Measurements from ENCODE around the gene PADI4. TPM values are rescaled to one million over a fixed set of nuclear protein-coding genes. Genes with fewer than 3 reads are reported as not detected.

PADI4 gene
- total and polyA plus RNA-seq, 4 donors = 0.32 to 6.1 (median 0.90) TPM

GRCh38 chr1:17286646-17287045 lies 21.4 kb upstream of the PADI4 start:
- no peaks in the 10 kb centered on the region for H3K9me3 ChIP-seq (ENCODE audit: control insufficient read depth in 4 of 4, low read length in 3 of 4)
- no peaks in the 10 kb centered on the region for H3K4me1 ChIP-seq (ENCODE audit: control insufficient read depth in 4 of 4, insufficient read depth in 4 of 4, low read length in 3 of 4)
- no peak for TF ChIP-seq NR2F2 (IDR thresholded peaks at IDR 0.05)
- no peak for TF ChIP-seq RAD21 (IDR thresholded peaks at IDR 0.05)
- no peak for TF ChIP-seq FOXA2 (IDR thresholded peaks at IDR 0.05)
- no peak for TF ChIP-seq GABPA (IDR thresholded peaks at IDR 0.05 in 1 of 2, conservative IDR thresholded peaks at IDR 0.05 in 1 of 2)
- no peak for TF ChIP-seq CTCF (IDR thresholded peaks at IDR 0.05; ENCODE audit: low read depth, low read length, missing input control)
- no peak for TF ChIP-seq RXRA (IDR thresholded peaks at IDR 0.05)
- TF ChIP-seq TAF1 (conservative IDR thresholded peaks at IDR 0.05) = no peak
- TF ChIP-seq HNF4A (conservative IDR thresholded peaks at IDR 0.05) = no peak
- TF ChIP-seq SP1 (IDR thresholded peaks at IDR 0.05) = no peak
- TF ChIP-seq, protein P1, sequence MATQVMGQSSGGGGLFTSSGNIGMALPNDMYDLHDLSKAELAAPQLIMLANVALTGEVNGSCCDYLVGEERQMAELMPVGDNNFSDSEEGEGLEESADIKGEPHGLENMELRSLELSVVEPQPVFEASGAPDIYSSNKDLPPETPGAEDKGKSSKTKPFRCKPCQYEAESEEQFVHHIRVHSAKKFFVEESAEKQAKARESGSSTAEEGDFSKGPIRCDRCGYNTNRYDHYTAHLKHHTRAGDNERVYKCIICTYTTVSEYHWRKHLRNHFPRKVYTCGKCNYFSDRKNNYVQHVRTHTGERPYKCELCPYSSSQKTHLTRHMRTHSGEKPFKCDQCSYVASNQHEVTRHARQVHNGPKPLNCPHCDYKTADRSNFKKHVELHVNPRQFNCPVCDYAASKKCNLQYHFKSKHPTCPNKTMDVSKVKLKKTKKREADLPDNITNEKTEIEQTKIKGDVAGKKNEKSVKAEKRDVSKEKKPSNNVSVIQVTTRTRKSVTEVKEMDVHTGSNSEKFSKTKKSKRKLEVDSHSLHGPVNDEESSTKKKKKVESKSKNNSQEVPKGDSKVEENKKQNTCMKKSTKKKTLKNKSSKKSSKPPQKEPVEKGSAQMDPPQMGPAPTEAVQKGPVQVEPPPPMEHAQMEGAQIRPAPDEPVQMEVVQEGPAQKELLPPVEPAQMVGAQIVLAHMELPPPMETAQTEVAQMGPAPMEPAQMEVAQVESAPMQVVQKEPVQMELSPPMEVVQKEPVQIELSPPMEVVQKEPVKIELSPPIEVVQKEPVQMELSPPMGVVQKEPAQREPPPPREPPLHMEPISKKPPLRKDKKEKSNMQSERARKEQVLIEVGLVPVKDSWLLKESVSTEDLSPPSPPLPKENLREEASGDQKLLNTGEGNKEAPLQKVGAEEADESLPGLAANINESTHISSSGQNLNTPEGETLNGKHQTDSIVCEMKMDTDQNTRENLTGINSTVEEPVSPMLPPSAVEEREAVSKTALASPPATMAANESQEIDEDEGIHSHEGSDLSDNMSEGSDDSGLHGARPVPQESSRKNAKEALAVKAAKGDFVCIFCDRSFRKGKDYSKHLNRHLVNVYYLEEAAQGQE (IDR thresholded peaks at IDR 0.05) = no peak
- no peak for TF ChIP-seq YY1 (IDR thresholded peaks at IDR 0.05)
- TF ChIP-seq ZBTB33 (IDR thresholded peaks at IDR 0.05) = no peak
- no peak for TF ChIP-seq EGR1 (IDR thresholded peaks at IDR 0.05; ENCODE audit: low read depth in 2 of 2)
- TF ChIP-seq, protein P2, sequence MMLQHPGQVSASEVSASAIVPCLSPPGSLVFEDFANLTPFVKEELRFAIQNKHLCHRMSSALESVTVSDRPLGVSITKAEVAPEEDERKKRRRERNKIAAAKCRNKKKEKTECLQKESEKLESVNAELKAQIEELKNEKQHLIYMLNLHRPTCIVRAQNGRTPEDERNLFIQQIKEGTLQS (IDR thresholded peaks at IDR 0.05) = no peak
- TF ChIP-seq FOXA1 (IDR thresholded peaks at IDR 0.05) = no peak
- no peak for TF ChIP-seq HNF4G (IDR thresholded peaks at IDR 0.05)
- TF ChIP-seq, protein P3, sequence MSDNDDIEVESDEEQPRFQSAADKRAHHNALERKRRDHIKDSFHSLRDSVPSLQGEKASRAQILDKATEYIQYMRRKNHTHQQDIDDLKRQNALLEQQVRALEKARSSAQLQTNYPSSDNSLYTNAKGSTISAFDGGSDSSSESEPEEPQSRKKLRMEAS (IDR thresholded peaks at IDR 0.05) = no peak
- no peak for TF ChIP-seq JUND (IDR thresholded peaks at IDR 0.05)
- no peak overlapping the region for H3K4me3 ChIP-seq (ENCODE audit: low read depth in 1 of 3, low read length in 3 of 3)
- peaks cover 0 to 4% (median 2%) of the 10 kb centered on the region in 4 donors for H3K27me3 ChIP-seq (ENCODE audit: control insufficient read depth in 4 of 4, insufficient read depth in 4 of 4, low read length in 3 of 4)
- DNase-seq (ENCODE audit: low spot score) = no peak
- H3K36me3 ChIP-seq (ENCODE audit: control insufficient read depth in 4 of 4, insufficient read depth in 3 of 4, low read depth in 1 of 4, low read length in 3 of 4) = no peaks in the 10 kb centered on the region
- WGBS = 93% methylated on average over 5 of the region's 5 CpGs
- no peak overlapping the region for H3K27ac ChIP-seq (ENCODE audit: low read depth in 1 of 2, low read length in 2 of 2)
- H3K9ac ChIP-seq (ENCODE audit: low read depth in 1 of 2, low read length in 2 of 2) = no peak overlapping the region
